Trophoblast cell (in vitro differentiated cells and primary cell): Measurements from ENCODE around the gene BCL7C.

Experiments
- DNase-seq, 2 donors: peaks; one replicate each; pipeline ENCODE4 v3.0.0-alpha.2; 2016
- H2AFZ ChIP-seq: 2 replicates; pipeline ENCODE4 v1.6.1; 2013; ENCODE audit warnings: low read length, moderate library complexity, mild to moderate bottlenecking; ENCODE audit not compliant: insufficient read depth, poor library complexity
- H2AK5ac ChIP-seq: 2 replicates; pipeline ENCODE4 v1.6.1; 2013; ENCODE audit warnings: mild to moderate bottlenecking, low read length
- H2BK120ac ChIP-seq: 2 replicates; pipeline ENCODE4 v1.6.1; 2013; ENCODE audit warnings: low read length, mild to moderate bottlenecking, moderate library complexity; ENCODE audit not compliant: insufficient read depth, poor library complexity
- H2BK12ac ChIP-seq: 2 replicates; pipeline ENCODE4 v1.6.1; 2013; ENCODE audit warnings: mild to moderate bottlenecking, low read length, moderate library complexity
- H2BK5ac ChIP-seq: 2 replicates; pipeline ENCODE4 v1.6.1; 2013; ENCODE audit warnings: low read length, low read depth, moderate library complexity, mild to moderate bottlenecking; ENCODE audit not compliant: poor library complexity
- H3K14ac ChIP-seq: 2 replicates; pipeline ENCODE4 v1.6.1; 2013; ENCODE audit warnings: mild to moderate bottlenecking, low read length
- H3K18ac ChIP-seq: 2 replicates; pipeline ENCODE4 v1.6.1; 2013; ENCODE audit warnings: mild to moderate bottlenecking, low read length
- H3K23ac ChIP-seq: 2 replicates; pipeline ENCODE4 v1.6.1; 2013; ENCODE audit warnings: low read length
- H3K27ac ChIP-seq: 2 replicates; pipeline ENCODE4 v1.5.1; 2013; ENCODE audit warnings: low read depth, mild to moderate bottlenecking, inconsistent platforms, low read length, moderate library complexity
- H3K27me3 ChIP-seq: 2 replicates; pipeline ENCODE4 v1.6.1; 2013; ENCODE audit warnings: inconsistent platforms, mild to moderate bottlenecking, low read length, moderate library complexity; ENCODE audit not compliant: insufficient read depth
- H3K36me3 ChIP-seq, 2 experiments: 1 replicate in 1 of 2; 2 replicates in 1 of 2; pipeline ENCODE4 v1.6.1; 2013; ENCODE audit warnings: low read length in 2 of 2, mild to moderate bottlenecking in 2 of 2, moderate library complexity in 1 of 2; ENCODE audit not compliant: insufficient read depth in 2 of 2, control insufficient read depth in 1 of 2
- H3K4ac ChIP-seq: 2 replicates; pipeline ENCODE4 v1.6.1; 2013; ENCODE audit warnings: low read depth, mild to moderate bottlenecking, low read length, moderate library complexity
- H3K4me1 ChIP-seq, 2 experiments: 1 replicate in 1 of 2; 2 replicates in 1 of 2; pipeline ENCODE4 v1.6.1; 2013; ENCODE audit warnings: low read length in 2 of 2, mild to moderate bottlenecking in 2 of 2, moderate library complexity in 1 of 2; ENCODE audit not compliant: insufficient read depth in 2 of 2, control insufficient read depth in 1 of 2
- H3K4me2 ChIP-seq: 2 replicates; pipeline ENCODE4 v1.6.1; 2013; ENCODE audit warnings: inconsistent platforms, mild to moderate bottlenecking, low read length, moderate library complexity
- H3K4me3 ChIP-seq: 2 replicates; pipeline ENCODE4 v1.5.1; 2013; ENCODE audit warnings: mild to moderate bottlenecking, low read depth, low read length, inconsistent platforms
- H3K79me1 ChIP-seq: one replicate; pipeline ENCODE4 v1.6.1; 2013; ENCODE audit warnings: low read length
- H3K79me2 ChIP-seq: 2 replicates; pipeline ENCODE4 v1.6.1; 2013; ENCODE audit warnings: low read length, mild to moderate bottlenecking; ENCODE audit not compliant: control insufficient read depth, insufficient read depth, poor library complexity
- H3K9ac ChIP-seq: 2 replicates; pipeline ENCODE4 v1.6.1; 2013; ENCODE audit warnings: mild to moderate bottlenecking, low read length
- H3K9me3 ChIP-seq: 2 replicates; pipeline ENCODE4 v1.6.1; 2013; ENCODE audit warnings: low read depth, mild to moderate bottlenecking, control low read depth, inconsistent platforms, low read length; ENCODE audit not compliant: insufficient read depth
- H4K12ac ChIP-seq: 2 replicates; pipeline ENCODE4 v1.6.1; 2013; ENCODE audit warnings: low read depth, mild to moderate bottlenecking, low read length, moderate library complexity
- H4K8ac ChIP-seq: 2 replicates; pipeline ENCODE4 v1.6.1; 2013; ENCODE audit warnings: low read depth, mild to moderate bottlenecking, low read length, moderate library complexity
- H4K91ac ChIP-seq: one replicate; pipeline ENCODE4 v1.6.1; 2013; ENCODE audit warnings: low read depth, mild to moderate bottlenecking, low read length, moderate library complexity
- WGBS: extraction: QIAGEN DNeasy Blood & Tissue Kit; methylation state at CpG from one replicate; pipeline ENCODE4 v1.1.7; 2013; ENCODE audit warnings: missing lambda C conversion rate; ENCODE audit not compliant: insufficient read length, insufficient coverage; ENCODE audit errors: extremely low coverage; 5-methylcytosine and 5-hydroxymethylcytosine counted together

The BCL7C gene

GRCh38 chr16:30850246-30850645 is 43.6 kb downstream of the BCL7C start:
- H2BK120ac ChIP-seq = no peak overlapping the region
- no peaks in the 10 kb centered on the region for H3K79me1 ChIP-seq
- H3K9me3 ChIP-seq = no peaks in the 10 kb centered on the region
- no CpG with 5 or more reads among the region's 1 CpG for WGBS
- no peak overlapping the region for H3K4me3 ChIP-seq
- no peak overlapping the region for H2BK12ac ChIP-seq
- H3K79me2 ChIP-seq = no peaks in the 10 kb centered on the region
- H3K18ac ChIP-seq = no peak overlapping the region
- H3K4ac ChIP-seq = no peak overlapping the region
- peak; percentile 66 to 84 for DNase-seq
- no peak overlapping the region for H3K4me2 ChIP-seq
- H3K23ac ChIP-seq = no peak overlapping the region
- H3K27ac ChIP-seq = no peak overlapping the region
- H3K9ac ChIP-seq = no peak overlapping the region
- no peaks in the 10 kb centered on the region for H3K27me3 ChIP-seq
- H3K14ac ChIP-seq = no peak overlapping the region
- H2AFZ ChIP-seq = no peak overlapping the region
- no peak overlapping the region for H4K8ac ChIP-seq
- H3K36me3 ChIP-seq = no peaks in the 10 kb centered on the region
- H2BK5ac ChIP-seq = no peak overlapping the region
- H3K4me1 ChIP-seq = peaks cover 0 to 2% of the 10 kb centered on the region in 2 experiments
- H4K12ac ChIP-seq = no peak overlapping the region
- H2AK5ac ChIP-seq = no peak overlapping the region
- H4K91ac ChIP-seq = no peak overlapping the region

- Histone ChIP-seq H3K14ac (no peak overlapping the region), H3K18ac (no peak overlapping the region), H4K8ac (no peak overlapping the region), H3K23ac (no peak overlapping the region), H2BK12ac (no peak overlapping the region), H2AK5ac (no peak overlapping the region), H3K27me3 (no peaks in the 10 kb centered on the region), H3K4me2 (no peak overlapping the region), H3K27ac (no peak overlapping the region), H3K79me2 (no peaks in the 10 kb centered on the region), H3K4ac (no peak overlapping the region), H3K4me1 (peaks cover 2 to 5% of the 10 kb centered on the region in 2 experiments), H4K12ac (no peak overlapping the region), H4K91ac (no peak overlapping the region), H3K36me3 (no peaks in the 10 kb centered on the region), H2AFZ (no peak overlapping the region), H2BK5ac (no peak overlapping the region), H3K79me1 (no peaks in the 10 kb centered on the region), H3K9ac (no peak overlapping the region), H3K9me3 (no peaks in the 10 kb centered on the region), H3K4me3 (no peak overlapping the region), H2BK120ac (no peak overlapping the region)
- no peak for DNase-seq
- no CpG with 5 or more reads among the region's 4 CpGs for WGBS
Measured at GRCh38 chr16:30846649-30847402, 47.1 kb downstream of the BCL7C start.

- Histone ChIP-seq H4K91ac (peak overlapping the region; percentile 42), H3K9me3 (no peaks in the 10 kb centered on the region), H4K12ac (peak overlapping the region; percentile 21), H2AK5ac (no peak overlapping the region), H3K4me1 (peaks cover 2 to 5% of the 10 kb centered on the region in 2 experiments), H3K79me1 (no peaks in the 10 kb centered on the region), H3K14ac (peak overlapping the region; percentile 48), H3K4me2 (peak overlapping the region; percentile 16), H4K8ac (peak overlapping the region; percentile 25), H3K79me2 (no peaks in the 10 kb centered on the region), H3K4ac (no peak overlapping the region), H3K9ac (no peak overlapping the region), H2AFZ (peak overlapping the region; percentile 50), H3K36me3 (no peaks in the 10 kb centered on the region), H3K4me3 (no peak overlapping the region), H2BK5ac (no peak overlapping the region), H2BK12ac (no peak overlapping the region), H2BK120ac (no peak overlapping the region), H3K27me3 (no peaks in the 10 kb centered on the region), H3K23ac (no peak overlapping the region), H3K27ac (no peak overlapping the region), H3K18ac (no peak overlapping the region)
- DNase-seq = peak; percentile 83 to 91
- no CpG with 5 or more reads among the region's 8 CpGs for WGBS
Measured at GRCh38 chr16:30844671-30845449, 49.0 kb downstream of the BCL7C start.

- H4K8ac ChIP-seq = no peak overlapping the region
- H2BK120ac ChIP-seq = no peak overlapping the region
- H3K18ac ChIP-seq = no peak overlapping the region
- H3K4ac ChIP-seq = no peak overlapping the region
- H4K12ac ChIP-seq = no peak overlapping the region
- no peak overlapping the region for H4K91ac ChIP-seq
- no peak overlapping the region for H3K23ac ChIP-seq
- no peak overlapping the region for H2BK12ac ChIP-seq
- no peak overlapping the region for H3K4me3 ChIP-seq
- no peak overlapping the region for H3K27ac ChIP-seq
- DNase-seq = no peak
- no peak overlapping the region for H3K14ac ChIP-seq
- H3K4me2 ChIP-seq = no peak overlapping the region
- no peak overlapping the region for H2AFZ ChIP-seq
- H3K79me1 ChIP-seq = no peaks in the 10 kb centered on the region
- H2BK5ac ChIP-seq = no peak overlapping the region
- H3K79me2 ChIP-seq = no peaks in the 10 kb centered on the region
- no peaks in the 10 kb centered on the region for H3K9me3 ChIP-seq
- no peak overlapping the region for H2AK5ac ChIP-seq
- peaks cover 2 to 9% of the 10 kb centered on the region in 2 experiments for H3K4me1 ChIP-seq
- H3K9ac ChIP-seq = no peak overlapping the region
- no peaks in the 10 kb centered on the region for H3K36me3 ChIP-seq
- WGBS = no CpG with 5 or more reads among the region's 1 CpG
- H3K27me3 ChIP-seq = no peaks in the 10 kb centered on the region
Measured at GRCh38 chr16:30844346-30844670, 49.6 kb downstream of the BCL7C start.
